8988T (cell line): ENCODE measurements around the gene EPB41L2.

Experiments used
- DNase-seq: peaks from one replicate; pipeline ENCODE4 v3.0.0; 2011

The EPB41L2 gene

DNA sequence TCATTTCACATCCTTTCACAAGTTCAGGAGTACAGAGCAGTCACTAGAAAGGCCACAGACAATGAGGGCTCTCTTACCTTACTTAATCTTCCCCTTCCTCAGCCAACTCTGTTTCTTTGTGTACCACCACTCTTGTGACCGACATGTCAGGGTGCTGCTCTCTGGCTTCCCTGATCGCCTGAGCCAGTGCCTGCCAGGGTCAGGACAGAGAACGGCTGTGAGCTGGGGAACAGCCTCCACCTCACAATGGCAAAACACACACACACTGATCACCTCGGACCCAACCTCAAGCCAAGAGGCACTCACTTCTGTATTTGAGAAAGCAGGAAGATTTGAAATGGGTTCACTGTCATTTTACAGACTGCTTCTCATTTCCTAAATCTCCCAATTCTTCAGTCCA, 205.0 kb downstream of the EPB41L2 start:
- DNase-seq: no peak

- DNase-seq: no peak
These were observed 209.4 kb downstream of the EPB41L2 start for GRCh38 chr6:130853555-130854183.

DNA sequence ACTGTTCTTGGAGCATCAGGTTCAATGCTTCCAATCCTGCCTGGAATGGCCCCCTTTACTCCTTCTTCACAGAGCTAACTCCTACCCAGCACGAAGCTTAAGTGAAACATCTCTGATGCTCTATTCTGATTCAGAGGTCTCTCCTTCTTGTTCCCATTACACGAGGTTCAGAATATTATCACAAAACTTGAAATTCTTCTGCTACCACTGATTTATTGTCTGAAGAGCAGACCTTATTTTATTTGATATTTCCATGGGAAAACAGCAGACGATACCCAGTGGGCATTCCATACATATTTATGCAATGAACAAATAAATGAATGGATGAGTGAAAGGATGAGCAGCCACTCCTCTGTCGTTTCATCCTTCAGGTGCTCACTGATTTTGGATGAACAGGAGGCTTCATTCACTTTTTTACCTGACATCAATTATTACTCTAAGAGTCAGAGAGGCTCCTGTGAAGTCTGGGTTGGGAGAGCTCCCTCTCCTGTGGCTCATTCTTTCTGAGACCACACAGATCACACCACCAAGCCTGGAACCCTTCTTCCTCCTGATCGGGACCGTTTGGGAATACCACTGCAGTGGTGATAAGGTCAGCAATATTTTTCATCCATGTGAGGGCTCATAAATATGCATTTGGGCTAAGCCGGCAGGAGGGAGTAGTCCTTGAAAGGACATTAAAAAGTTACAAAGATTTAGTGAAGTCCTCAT, 210.0 kb downstream of the EPB41L2 start:
- DNase-seq: no peak

DNA sequence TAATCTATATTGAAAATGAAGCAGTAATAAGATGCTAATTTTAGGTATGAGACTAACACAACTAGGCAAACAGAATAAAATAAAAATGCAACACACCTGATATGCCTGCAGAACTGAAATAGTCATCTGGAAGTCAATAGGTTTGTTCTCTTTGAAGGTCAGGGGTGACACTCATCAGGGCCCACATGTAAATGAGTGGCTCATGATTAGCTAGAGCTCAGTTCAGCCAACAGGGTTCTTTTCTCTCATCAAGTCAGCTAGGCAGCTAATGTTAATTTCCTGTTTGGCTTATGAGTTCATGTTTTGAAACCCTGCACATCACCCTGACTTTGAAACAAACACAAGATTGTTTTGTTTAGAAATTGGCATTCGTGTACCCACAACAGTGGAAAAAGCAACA, 212.0 kb downstream of the EPB41L2 start:
- no peak for DNase-seq

DNA sequence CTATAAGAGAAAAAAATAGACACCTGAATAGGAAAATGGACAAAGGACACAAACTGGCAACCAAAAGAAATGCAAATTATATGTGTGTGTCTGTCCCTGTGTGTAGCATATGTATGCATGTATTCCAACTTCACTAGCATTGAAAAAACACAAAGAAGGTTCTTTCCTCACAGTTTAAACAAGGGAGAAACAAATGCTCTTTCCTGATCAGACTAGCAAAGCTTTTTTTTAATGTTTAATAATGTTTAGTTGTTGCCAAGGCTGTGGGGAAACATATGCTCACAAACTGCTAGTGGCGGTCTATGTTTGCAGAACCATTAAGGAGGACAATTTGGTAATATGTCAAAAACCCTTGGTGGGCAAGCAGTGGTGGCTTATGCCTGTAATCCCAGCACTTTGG, 213.5 kb downstream of the EPB41L2 start:
- no peak for DNase-seq

DNA sequence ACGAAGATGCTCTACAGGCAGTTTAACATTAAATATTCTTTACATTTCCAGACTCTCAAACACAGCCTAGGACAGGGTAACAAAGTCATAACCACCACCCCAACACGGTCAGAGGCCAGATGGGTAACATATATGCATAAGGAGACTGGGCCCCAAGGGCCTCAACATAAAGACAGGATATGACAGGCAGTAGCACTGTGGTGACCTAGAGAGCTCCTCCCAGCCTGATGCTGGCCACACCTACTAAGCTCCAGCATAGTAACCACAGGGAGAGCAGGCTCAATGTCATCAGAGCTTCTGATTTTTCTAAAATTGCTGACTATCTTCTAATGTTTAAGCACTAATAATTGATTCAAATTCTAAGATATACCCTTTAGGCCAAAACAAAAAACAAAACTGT, 214.1 kb downstream of the EPB41L2 start:
- no peak for DNase-seq

DNA sequence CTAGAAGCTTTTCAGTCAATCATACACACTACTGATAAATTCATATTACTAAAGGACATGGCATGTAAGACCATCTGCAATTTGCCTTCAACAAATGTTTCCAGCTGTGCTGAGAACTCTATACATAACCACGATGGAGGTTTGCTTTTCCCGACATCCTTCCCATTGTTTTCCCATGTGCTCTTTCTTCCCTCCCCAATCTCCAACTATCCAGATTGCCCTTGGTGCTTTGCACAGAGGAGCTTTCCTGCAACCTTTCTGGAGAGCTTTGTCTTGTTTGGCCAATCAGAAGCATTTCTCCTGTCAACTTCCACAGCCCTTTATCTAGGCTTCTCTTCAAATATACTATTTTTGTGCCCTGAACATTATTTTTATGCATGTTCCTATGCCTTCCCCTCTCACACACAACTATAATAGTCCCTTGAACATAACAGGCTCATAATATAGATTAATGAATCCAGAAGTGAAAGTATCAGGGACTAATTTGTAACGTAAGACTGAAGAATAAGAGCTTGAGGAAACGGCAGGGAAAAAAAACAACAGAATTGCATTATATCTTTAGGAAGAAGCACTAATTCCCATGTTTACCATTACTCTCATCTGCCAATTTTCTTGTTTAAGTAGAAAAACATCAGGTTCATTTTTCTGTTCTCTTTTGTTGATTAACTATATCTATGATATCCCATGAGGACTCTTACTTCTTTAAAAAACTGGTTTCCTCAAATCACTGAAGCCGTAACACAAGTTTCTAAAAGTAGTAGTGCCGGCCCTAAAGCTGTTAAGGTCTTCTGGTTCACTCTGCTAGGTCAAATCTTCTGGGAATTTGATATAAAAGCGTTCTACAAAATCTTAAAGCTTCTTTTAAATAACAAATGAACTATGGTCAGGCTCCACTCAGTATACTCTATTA, 215.8 kb downstream of the EPB41L2 start:
- DNase-seq: no peak

GRCh38 chr6:130846501-130846900, 216.5 kb downstream of the EPB41L2 start:
- no peak for DNase-seq

GRCh38 chr6:130843575-130844320, 219.3 kb downstream of the EPB41L2 start:
- no peak for DNase-seq

- no peak for DNase-seq
These were observed 221.8 kb downstream of the EPB41L2 start for GRCh38 chr6:130841128-130841728.

GRCh38 chr6:130840050-130840449, 223.0 kb downstream of the EPB41L2 start:
- no peak for DNase-seq

GRCh38 chr6:130839379-130839778, 223.7 kb downstream of the EPB41L2 start:
- DNase-seq: no peak

DNA sequence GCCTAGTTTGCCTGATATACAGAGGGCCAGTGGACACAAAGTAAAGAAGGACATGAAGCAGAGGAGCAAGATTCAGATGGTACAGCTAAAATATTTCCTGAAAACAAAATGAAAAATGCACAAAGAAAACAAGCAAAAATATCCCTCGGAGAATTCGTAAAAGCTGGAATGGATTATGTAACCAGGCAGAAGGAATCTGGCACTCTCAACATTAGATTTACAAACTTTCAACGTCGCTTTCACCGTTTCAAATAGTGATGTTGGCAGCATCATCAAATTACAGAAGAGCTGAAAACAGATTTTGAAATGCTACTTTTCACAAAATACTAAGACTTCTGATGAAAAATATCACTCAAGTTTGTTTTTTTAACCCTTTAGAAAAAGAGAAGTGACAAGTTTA, 224.1 kb downstream of the EPB41L2 start:
- DNase-seq: no peak

- DNase-seq: no peak
These were observed 224.7 kb downstream of the EPB41L2 start for GRCh38 chr6:130838250-130838860.

DNA sequence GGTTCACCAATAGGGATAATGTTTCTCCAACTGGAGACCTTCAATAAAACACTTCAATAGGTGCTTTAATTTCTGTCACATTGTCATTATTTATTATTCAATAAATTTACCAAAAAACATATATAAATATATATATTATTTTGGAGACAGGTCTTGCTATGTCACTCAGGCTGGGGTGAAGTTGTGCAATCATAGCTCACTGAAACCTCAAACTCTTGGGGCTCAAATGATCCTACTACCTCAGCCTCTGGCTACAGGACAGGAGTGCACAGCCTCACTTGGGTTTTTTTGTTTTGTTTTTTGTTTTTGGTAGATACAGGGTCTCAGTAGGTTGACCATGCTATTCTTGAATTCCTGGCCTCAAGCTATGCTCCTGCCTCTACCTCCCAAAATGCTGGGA, 226.0 kb downstream of the EPB41L2 start:
- DNase-seq: no peak

DNA sequence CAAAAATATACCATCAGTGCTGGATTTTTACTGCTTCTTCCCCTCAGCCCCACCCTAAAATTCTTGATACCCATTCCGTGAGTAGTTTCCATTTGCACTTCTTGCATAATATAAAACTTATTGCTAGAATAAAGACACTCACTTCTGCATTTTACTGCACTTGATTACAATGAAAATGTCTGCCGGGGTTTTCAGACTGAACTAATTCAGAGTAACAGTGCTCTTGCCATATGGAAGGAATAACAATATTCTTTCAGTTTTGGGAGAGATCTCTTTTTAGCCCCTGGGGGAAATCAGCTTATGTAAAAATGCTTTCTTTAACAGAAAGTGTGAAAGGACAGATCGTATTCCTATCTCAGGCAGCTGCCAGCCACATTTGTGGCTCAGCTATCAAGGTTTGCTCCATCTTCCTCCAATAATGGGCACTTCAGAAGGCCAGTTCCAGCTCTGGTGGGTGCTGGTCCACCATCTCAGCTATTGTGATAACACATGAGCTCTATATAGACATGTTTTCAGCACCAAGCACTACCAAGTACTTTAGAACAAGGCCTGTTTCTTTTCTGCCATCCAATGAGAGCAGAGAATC, 226.9 kb downstream of the EPB41L2 start:
- DNase-seq: no peak

GRCh38 chr6:130834482-130835251, 228.4 kb downstream of the EPB41L2 start:
- no peak for DNase-seq

- no peak for DNase-seq
These were observed 229.5 kb downstream of the EPB41L2 start for GRCh38 chr6:130833569-130833968.

DNA sequence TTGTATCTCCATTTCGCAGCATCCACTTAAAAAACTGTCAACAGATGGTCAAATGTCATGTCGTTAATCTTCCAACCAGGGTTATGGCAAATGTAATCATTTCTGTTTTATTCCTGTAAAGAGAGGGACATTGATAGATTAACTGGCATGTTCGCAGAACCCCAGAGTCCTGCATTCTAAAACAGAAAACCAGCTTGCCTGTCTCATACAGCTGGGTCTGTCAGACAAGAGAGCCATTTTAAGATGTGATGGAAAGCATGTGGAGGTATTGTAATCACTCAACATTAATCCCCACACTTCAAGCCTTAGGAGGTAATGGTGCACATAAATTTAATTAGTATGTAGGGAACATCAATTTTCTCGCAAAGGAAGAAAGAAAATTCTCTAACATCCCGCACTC, 231.4 kb downstream of the EPB41L2 start:
- no peak for DNase-seq

DNA sequence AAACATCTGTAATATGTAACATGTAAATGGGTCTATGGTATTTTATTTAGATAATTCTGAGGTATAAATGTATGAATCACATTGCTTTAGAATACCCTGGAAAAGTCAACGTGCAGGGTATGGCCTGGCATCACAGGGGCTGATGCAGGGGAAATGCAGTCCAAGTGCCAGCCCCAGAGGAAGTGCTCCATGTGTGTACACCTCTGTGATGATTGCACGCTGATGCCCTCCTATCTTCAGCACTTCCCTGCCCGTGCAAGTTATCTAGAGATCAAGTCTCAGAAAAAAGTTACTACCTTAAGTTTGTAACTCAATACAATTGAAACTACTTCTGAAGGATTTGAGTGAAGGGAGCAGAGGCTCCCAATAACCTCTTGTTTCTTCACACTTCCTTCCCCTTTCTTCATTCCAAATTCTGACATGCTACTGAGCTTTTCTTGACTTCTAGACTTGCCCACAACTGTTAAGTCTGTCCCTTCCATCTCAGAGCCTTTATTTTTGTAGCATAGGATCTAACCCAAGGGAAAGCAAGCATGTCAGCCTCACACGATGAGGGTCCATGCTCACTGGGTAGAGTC, 233.6 kb downstream of the EPB41L2 start:
- DNase-seq: no peak
